Measurements from ENCODE around the gene GHRH. TPM values are rescaled to one million over a fixed set of nuclear protein-coding genes. Genes with fewer than 3 reads are reported as not detected.

The GHRH gene
- total RNA-seq, 1 experiment from 2014 or later, result 0.74 TPM

- H3K27ac Mint-ChIP-seq, result 0 out of 2 replicates have a peak overlapping the region, but pooled peaks have one; percentile 29
- CTCF ChIA-PET, result interaction anchor here (0.6 to 2.0 kb wide), 5 partner anchors 21 to 42 kb away, joined by 3 to 8 read pairs (median 3); partner anchors contain the start of gene RPN2
These were observed 40.9 kb downstream of the GHRH start for GRCh38 chr20:37220731-37221130.

DNA sequence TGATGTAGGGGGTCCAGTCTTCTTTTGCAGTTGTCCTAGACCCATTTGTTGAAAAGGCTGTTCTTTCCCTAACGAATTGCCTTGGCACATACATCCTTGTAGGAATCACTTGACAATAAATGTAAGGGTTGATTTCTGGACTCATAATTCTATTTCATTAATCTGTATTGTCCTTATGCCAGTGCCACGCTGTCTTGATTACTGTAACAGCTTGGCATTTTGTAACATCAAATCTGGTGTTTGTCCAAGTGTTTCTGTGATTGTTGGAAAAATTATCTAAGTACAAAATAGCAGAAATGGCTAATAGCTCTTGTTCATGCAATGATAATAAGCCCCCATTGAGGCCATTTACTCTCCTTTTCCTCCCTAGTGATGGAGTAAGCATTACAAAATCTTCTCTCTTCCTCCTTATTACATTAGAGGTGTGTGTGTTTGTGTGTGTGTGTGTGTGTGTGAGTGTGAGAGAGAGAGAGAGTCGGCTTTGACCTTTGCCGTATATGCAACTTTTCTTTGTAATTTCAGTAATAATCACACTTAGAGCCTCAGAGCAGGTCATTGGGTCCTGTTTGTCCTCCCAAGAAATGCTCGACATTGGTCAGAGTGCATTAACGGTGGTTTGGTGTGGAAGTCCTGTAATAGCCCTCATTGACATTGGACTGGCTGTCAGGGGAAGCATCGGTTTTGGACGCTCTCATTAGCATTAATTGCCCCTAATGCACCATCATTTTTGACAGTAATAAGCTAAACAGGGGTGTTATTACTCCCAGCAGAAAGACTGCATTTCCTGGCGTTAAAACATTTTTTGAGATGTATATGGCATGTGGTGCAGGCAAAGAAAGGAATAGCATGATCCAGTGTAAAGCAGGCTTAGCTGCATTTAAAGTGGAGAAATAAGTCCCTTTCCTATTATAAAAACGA, 41.6 kb downstream of the GHRH start:
- Mint-ChIP-seq H3K9me3 (no peaks in the 10 kb centered on the region), H3K27ac (peak overlapping the region; percentile 29), H3K36me3 (peaks cover 55% of the 10 kb centered on the region), H3K27me3 (ENCODE audit: low read depth) (no peaks in the 10 kb centered on the region), H3K4me1 (peaks cover 22% of the 10 kb centered on the region), H3K4me3 (no peak overlapping the region)
- ChIA-PET POLR2A (no interaction called here), CTCF (interaction anchor here (0.6 to 2.0 kb wide), 5 partner anchors 22 to 42 kb away, joined by 3 to 8 read pairs (median 3); partner anchors contain the start of gene RPN2)
- ATAC-seq (no peak), DNase-seq (ENCODE audit: low spot score) (no peak)
- no peak for TF ChIP-seq ETV6 (CRISPR knock-in tag; IDR thresholded peaks at IDR 0.05)
- no peak for TF ChIP-seq ZNF232 (CRISPR knock-in tag; IDR thresholded peaks at IDR 0.05)
- TF ChIP-seq, protein P1, sequence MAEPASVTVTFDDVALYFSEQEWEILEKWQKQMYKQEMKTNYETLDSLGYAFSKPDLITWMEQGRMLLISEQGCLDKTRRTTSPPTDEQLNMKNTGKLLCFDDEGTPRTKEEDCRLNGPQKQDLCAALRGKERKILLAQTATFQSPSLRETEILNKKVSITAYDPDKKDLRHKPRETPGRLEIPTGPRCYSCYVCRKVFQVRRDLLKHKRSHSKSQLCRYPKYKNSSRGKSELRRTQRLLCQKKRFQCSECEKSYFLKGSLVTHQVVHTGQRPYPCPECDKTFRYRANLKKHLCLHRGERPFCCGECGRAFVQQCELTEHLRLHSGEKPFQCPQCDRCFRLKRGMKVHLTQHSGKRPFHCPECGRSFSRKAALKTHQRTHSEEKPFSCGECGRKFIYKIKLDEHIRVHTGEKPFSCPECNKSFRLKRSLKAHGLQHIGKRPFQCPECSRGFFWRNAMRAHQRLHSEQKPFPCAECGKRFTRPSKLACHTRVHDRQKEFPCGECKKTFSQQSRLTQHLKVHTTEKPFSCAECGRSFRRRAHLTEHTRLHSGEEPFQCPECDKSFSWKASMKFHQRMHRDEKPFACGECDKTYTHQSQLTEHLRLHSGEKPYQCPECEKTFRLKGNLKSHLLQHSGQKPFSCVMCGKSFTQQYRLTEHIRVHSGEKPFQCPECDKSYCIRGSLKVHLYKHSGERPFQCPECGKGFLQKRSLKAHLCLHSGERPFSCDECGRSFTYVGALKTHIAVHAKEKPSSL (CRISPR knock-in tag; conservative IDR thresholded peaks at IDR 0.05), result no peak
- TF ChIP-seq NR2C2 (CRISPR knock-in tag; IDR thresholded peaks at IDR 0.05), result no peak
- no peak for TF ChIP-seq GTF2I (CRISPR knock-in tag; conservative IDR thresholded peaks at IDR 0.05)
- TF ChIP-seq, protein P2, sequence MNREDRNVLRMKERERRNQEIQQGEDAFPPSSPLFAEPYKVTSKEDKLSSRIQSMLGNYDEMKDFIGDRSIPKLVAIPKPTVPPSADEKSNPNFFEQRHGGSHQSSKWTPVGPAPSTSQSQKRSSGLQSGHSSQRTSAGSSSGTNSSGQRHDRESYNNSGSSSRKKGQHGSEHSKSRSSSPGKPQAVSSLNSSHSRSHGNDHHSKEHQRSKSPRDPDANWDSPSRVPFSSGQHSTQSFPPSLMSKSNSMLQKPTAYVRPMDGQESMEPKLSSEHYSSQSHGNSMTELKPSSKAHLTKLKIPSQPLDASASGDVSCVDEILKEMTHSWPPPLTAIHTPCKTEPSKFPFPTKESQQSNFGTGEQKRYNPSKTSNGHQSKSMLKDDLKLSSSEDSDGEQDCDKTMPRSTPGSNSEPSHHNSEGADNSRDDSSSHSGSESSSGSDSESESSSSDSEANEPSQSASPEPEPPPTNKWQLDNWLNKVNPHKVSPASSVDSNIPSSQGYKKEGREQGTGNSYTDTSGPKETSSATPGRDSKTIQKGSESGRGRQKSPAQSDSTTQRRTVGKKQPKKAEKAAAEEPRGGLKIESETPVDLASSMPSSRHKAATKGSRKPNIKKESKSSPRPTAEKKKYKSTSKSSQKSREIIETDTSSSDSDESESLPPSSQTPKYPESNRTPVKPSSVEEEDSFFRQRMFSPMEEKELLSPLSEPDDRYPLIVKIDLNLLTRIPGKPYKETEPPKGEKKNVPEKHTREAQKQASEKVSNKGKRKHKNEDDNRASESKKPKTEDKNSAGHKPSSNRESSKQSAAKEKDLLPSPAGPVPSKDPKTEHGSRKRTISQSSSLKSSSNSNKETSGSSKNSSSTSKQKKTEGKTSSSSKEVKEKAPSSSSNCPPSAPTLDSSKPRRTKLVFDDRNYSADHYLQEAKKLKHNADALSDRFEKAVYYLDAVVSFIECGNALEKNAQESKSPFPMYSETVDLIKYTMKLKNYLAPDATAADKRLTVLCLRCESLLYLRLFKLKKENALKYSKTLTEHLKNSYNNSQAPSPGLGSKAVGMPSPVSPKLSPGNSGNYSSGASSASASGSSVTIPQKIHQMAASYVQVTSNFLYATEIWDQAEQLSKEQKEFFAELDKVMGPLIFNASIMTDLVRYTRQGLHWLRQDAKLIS (CRISPR knock-in tag; IDR thresholded peaks at IDR 0.05; ENCODE audit: borderline replicate concordance), result no peak
- no peak for TF ChIP-seq EMX1 (CRISPR knock-in tag; IDR thresholded peaks at IDR 0.05)
- no peak for TF ChIP-seq ZNF423 (CRISPR knock-in tag; IDR thresholded peaks at IDR 0.05)
- TF ChIP-seq MXD4 (CRISPR knock-in tag; IDR thresholded peaks at IDR 0.05; ENCODE audit: borderline replicate concordance), result no peak
- TF ChIP-seq FOXK1 (CRISPR knock-in tag; IDR thresholded peaks at IDR 0.05), result no peak
- no peak for TF ChIP-seq SP1 (CRISPR knock-in tag; conservative IDR thresholded peaks at IDR 0.05)
- TF ChIP-seq CTCF (IDR thresholded peaks at IDR 0.05), result no peak
- TF ChIP-seq ZNF396 (CRISPR knock-in tag; IDR thresholded peaks at IDR 0.05; ENCODE audit: borderline replicate concordance), result no peak
- no peak for TF ChIP-seq SMAD4 (CRISPR knock-in tag; IDR thresholded peaks at IDR 0.05)
- TF ChIP-seq NR3C1 (CRISPR knock-in tag; conservative IDR thresholded peaks at IDR 0.05; ENCODE audit: low read depth), result no peak

More at GRCh38 chr20:37220731-37221130, 40.9 kb downstream of the GHRH start:
- H3K36me3 Mint-ChIP-seq, result peaks cover 55% of the 10 kb centered on the region
- H3K9me3 Mint-ChIP-seq, result no peaks in the 10 kb centered on the region
- no peak overlapping the region for H3K4me3 Mint-ChIP-seq
- peaks cover 22% of the 10 kb centered on the region for H3K4me1 Mint-ChIP-seq
- ATAC-seq (no peak), DNase-seq (ENCODE audit: low spot score) (no peak)
- no peaks in the 10 kb centered on the region for H3K27me3 Mint-ChIP-seq (ENCODE audit: low read depth)
- POLR2A ChIA-PET, result no interaction called here
- TF ChIP-seq, protein P3, sequence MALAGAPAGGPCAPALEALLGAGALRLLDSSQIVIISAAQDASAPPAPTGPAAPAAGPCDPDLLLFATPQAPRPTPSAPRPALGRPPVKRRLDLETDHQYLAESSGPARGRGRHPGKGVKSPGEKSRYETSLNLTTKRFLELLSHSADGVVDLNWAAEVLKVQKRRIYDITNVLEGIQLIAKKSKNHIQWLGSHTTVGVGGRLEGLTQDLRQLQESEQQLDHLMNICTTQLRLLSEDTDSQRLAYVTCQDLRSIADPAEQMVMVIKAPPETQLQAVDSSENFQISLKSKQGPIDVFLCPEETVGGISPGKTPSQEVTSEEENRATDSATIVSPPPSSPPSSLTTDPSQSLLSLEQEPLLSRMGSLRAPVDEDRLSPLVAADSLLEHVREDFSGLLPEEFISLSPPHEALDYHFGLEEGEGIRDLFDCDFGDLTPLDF (CRISPR knock-in tag; IDR thresholded peaks at IDR 0.05), result no peak
- no peak for TF ChIP-seq MAX (CRISPR knock-in tag; IDR thresholded peaks at IDR 0.05)
